GM23248 (cell line): Measurements from ENCODE around the gene ASB2.

Source experiments
- EZH2 ChIP-seq: fragments of 200-600 bp; sonication (generic); IDR thresholded peaks from 2 replicates; pipeline ENCODE4 v1.6.1; 2018; ENCODE audit warnings: antibody characterized with exemption, mild to moderate bottlenecking; ENCODE audit not compliant: insufficient read depth, poor library complexity, severe bottlenecking
- EZH2phosphoT487 ChIP-seq: fragments of 200-600 bp; sonication (generic); IDR thresholded peaks from 2 replicates; pipeline ENCODE4 v1.6.1; 2018; ENCODE audit warnings: antibody characterized with exemption, moderate library complexity, mild to moderate bottlenecking, low read depth; ENCODE audit not compliant: insufficient read depth

DNA sequence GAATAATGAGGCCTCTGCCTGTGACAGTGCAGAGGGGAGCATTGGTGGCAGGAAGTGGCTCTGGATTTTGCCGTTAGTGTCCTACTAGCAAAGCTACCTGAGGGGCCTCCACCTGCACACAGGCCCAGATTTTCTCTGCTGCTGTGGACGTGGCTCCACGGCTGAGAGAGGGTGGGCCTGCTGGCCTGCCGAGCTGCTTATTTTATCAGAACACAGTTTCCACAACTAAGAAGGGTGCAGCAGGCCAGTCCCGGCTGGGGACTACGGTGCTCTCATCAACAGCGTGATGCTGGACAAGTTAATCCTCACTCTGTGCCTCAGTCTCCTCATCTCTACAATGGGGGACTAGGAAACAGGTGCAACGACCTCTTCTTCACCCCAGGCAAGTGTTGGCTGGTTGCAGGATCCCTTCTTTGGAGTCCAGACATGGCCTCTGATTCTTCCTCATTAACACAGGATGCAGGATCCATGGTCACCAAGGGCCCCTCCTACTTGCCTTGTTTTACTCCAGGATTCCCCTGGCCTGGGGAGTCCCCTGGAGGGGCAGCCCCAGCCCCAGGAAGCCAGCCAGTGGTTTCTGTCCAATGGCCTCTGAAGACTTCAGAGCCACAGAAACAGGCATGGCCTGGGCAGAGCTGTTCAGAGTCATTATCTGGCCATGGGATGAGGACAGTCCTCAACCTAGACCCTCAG, 45.9 kb downstream of the ASB2 start:
- TF ChIP-seq EZH2 (no peak), EZH2phosphoT487 (no peak)
